Stomach (tissue), 4 donors: ENCODE results near the gene GRIP1.

ENCODE experiments used
- CTCF ChIP-seq, 7 experiments: fragments of 450-650 bp in 4 of 7; fragments of 200-600 bp in 3 of 7; sonication (generic) in 3 of 7; IDR thresholded peaks; one replicate each; pipeline ENCODE4 v1.5.1; 2016 to 2019; ENCODE audit warnings: antibody characterized with exemption in 7 of 7, control low read depth in 2 of 7, mild to moderate bottlenecking in 1 of 7
- EP300 ChIP-seq: sonication (generic); formaldehyde crosslinking; IDR thresholded peaks from one replicate; pipeline ENCODE4 v1.6.1; 2017; ENCODE audit warnings: antibody characterized with exemption
- POLR2A ChIP-seq, 4 donors: fragments of 450-650 bp; IDR thresholded peaks; one replicate each; pipeline ENCODE4 v1.6.1; 2016; ENCODE audit warnings: antibody characterized with exemption in 4 of 4, control low read depth in 2 of 4, mild to moderate bottlenecking in 1 of 4, moderate library complexity in 1 of 4

- TF ChIP-seq CTCF (IDR thresholded peaks at IDR 0.05), result no peak
- TF ChIP-seq POLR2A (IDR thresholded peaks at IDR 0.05), result no peak
- TF ChIP-seq EP300, result no peak
Measured at GRCh38 chr12:66620688-66621087, 58.2 kb downstream of the GRIP1 start.
